ENCODE data around the gene CMTM3.

DNA sequence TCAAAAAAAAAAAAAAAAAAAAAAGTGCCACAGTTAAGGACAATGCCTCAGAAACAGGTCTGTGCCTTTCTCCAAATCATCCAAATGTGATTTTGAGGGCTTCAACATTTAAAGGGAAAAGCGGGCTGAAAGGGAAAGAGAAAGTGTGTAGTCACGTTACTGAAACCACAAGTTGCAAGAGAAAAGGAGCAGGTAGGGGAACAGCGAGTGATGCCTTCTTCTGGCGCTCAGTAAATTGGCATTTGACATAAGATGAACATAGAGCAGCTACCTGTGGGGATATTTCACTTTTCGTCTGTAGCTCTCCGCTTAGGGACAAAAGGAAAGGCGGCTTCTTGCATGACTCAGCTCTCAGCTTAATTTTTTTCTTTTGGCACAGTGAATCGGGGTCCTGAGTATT is 14.2 kb upstream of the CMTM3 start:
- TF ChIP-seq, protein P1, sequence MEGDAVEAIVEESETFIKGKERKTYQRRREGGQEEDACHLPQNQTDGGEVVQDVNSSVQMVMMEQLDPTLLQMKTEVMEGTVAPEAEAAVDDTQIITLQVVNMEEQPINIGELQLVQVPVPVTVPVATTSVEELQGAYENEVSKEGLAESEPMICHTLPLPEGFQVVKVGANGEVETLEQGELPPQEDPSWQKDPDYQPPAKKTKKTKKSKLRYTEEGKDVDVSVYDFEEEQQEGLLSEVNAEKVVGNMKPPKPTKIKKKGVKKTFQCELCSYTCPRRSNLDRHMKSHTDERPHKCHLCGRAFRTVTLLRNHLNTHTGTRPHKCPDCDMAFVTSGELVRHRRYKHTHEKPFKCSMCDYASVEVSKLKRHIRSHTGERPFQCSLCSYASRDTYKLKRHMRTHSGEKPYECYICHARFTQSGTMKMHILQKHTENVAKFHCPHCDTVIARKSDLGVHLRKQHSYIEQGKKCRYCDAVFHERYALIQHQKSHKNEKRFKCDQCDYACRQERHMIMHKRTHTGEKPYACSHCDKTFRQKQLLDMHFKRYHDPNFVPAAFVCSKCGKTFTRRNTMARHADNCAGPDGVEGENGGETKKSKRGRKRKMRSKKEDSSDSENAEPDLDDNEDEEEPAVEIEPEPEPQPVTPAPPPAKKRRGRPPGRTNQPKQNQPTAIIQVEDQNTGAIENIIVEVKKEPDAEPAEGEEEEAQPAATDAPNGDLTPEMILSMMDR (IDR thresholded peaks at IDR 0.05) = no peak
- TF ChIP-seq POLR2A (IDR thresholded peaks at IDR 0.05) = no peak

All from testis (tissue), 2 donors.